GM12801 (cell line): ENCODE results near the gene PBX1.

Source experiments
- CTCF ChIP-seq: IDR thresholded peaks from one replicate; pipeline ENCODE4 v1.5.1; 2011; ENCODE audit warnings: control low read depth; ENCODE audit not compliant: insufficient read length; ENCODE audit errors: extremely low read depth

The PBX1 gene

GRCh38 chr1:164587617-164588501 is 28.9 kb downstream of the PBX1 start:
- no peak for TF ChIP-seq CTCF

GRCh38 chr1:164588516-164589341 is 29.7 kb downstream of the PBX1 start:
- no peak for TF ChIP-seq CTCF

- no peak for TF ChIP-seq CTCF
Measured at GRCh38 chr1:164589408-164589807, 30.4 kb downstream of the PBX1 start.

- no peak for TF ChIP-seq CTCF
Measured at GRCh38 chr1:164589961-164590507, 31.1 kb downstream of the PBX1 start.

GRCh38 chr1:164590592-164590991 is 31.6 kb downstream of the PBX1 start:
- no peak for TF ChIP-seq CTCF

- TF ChIP-seq CTCF = no peak
Measured at GRCh38 chr1:164591858-164592257, 32.9 kb downstream of the PBX1 start.

- no peak for TF ChIP-seq CTCF
Measured at GRCh38 chr1:164592634-164593033, 33.6 kb downstream of the PBX1 start.
